WI38 (cell line): ENCODE results near the gene SMIM5.
A peak's percentile ranks its signal among the peaks of the same experiment; 100 is the strongest.

Experiments used
- H3K4me3 ChIP-seq: 2 replicates; pipeline ENCODE4 v1.5.1; 2011; ENCODE audit warnings: low read depth, mild to moderate bottlenecking, control low read depth, low read length
- CTCF ChIP-seq: IDR thresholded peaks from 2 replicates; pipeline ENCODE4 v1.5.1; 2012; ENCODE audit warnings: low read depth, mild to moderate bottlenecking, control low read depth, low read length

Gene SMIM5

GRCh38 chr17:75615301-75615700 lies 17.9 kb upstream of the SMIM5 start:
- H3K4me3 ChIP-seq: no peak overlapping the region
- TF ChIP-seq CTCF: no peak

GRCh38 chr17:75616521-75617122 lies 16.6 kb upstream of the SMIM5 start:
- no peak overlapping the region for H3K4me3 ChIP-seq
- TF ChIP-seq CTCF: no peak

GRCh38 chr17:75617218-75617617 lies 16.0 kb upstream of the SMIM5 start:
- TF ChIP-seq CTCF: no peak
- no peak overlapping the region for H3K4me3 ChIP-seq

GRCh38 chr17:75617675-75618074 lies 15.6 kb upstream of the SMIM5 start:
- H3K4me3 ChIP-seq: no peak overlapping the region
- TF ChIP-seq CTCF: no peak

GRCh38 chr17:75619506-75620431 lies 13.5 kb upstream of the SMIM5 start:
- TF ChIP-seq CTCF: peak; percentile 64

GRCh38 chr17:75621489-75621888 lies 11.7 kb upstream of the SMIM5 start:
- H3K4me3 ChIP-seq: no peak overlapping the region
- no peak for TF ChIP-seq CTCF

More at GRCh38 chr17:75619506-75620431, 13.5 kb upstream of the SMIM5 start:
- no peak overlapping the region for H3K4me3 ChIP-seq

DNA sequence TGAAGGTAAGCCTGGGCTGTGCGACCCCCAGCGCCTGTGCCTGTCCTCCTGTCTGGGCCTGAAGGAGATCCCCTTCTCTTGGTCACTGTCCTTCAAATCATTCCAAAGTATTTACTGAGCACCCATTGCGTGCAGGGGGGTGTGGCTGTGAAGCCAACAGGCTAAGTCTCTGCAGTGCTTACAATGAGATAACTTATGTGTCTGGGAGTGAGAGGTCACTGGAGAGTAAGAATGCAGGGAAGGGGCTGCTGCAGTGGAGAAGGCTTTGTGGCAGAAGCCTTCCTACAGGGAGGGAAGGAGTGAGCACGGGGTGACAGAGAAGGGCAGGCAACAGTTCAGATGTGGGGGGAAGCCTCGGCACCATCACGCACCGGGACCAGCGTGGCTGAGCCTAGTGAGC lies 11.2 kb upstream of the SMIM5 start:
- TF ChIP-seq CTCF: no peak
- no peak overlapping the region for H3K4me3 ChIP-seq
